Lower leg skin (tissue), 3 donors: ENCODE data around the gene TCEA2.

Source experiments
- POLR2A ChIP-seq, 2 donors: fragments of 450-650 bp; IDR thresholded peaks; one replicate each; pipeline ENCODE4 v1.6.1; 2016 to 2017; ENCODE audit warnings: antibody characterized with exemption in 2 of 2, mild to moderate bottlenecking in 1 of 2, moderate library complexity in 1 of 2
- TF ChIP-seq, protein P1 (sequence below), 3 donors: fragments of 450-650 bp; IDR thresholded peaks; one replicate each; pipeline ENCODE4 v1.5.1; 2016; ENCODE audit warnings: antibody characterized with exemption in 3 of 3, mild to moderate bottlenecking in 3 of 3, moderate library complexity in 2 of 3

- TF ChIP-seq POLR2A (IDR thresholded peaks at IDR 0.05) = no peak
- TF ChIP-seq, protein P1, sequence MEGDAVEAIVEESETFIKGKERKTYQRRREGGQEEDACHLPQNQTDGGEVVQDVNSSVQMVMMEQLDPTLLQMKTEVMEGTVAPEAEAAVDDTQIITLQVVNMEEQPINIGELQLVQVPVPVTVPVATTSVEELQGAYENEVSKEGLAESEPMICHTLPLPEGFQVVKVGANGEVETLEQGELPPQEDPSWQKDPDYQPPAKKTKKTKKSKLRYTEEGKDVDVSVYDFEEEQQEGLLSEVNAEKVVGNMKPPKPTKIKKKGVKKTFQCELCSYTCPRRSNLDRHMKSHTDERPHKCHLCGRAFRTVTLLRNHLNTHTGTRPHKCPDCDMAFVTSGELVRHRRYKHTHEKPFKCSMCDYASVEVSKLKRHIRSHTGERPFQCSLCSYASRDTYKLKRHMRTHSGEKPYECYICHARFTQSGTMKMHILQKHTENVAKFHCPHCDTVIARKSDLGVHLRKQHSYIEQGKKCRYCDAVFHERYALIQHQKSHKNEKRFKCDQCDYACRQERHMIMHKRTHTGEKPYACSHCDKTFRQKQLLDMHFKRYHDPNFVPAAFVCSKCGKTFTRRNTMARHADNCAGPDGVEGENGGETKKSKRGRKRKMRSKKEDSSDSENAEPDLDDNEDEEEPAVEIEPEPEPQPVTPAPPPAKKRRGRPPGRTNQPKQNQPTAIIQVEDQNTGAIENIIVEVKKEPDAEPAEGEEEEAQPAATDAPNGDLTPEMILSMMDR (IDR thresholded peaks at IDR 0.05) = no peak
These were observed 36.2 kb downstream of the TCEA2 start for GRCh38 chr20:64099086-64099786.
